22Rv1 (cell line): ENCODE measurements around the gene ABO.
"Not testable (repeated sequence)": the region's sequence is repeated elsewhere in the genome, so short reads cannot be mapped to it uniquely, and the experiment has no call there.

Experiments used
- H3K27ac ChIP-seq: fragments of 450-650 bp; 2 replicates; pipeline ENCODE4 v1.5.1; 2017
- CTCF ChIP-seq: fragments of 450-650 bp; IDR thresholded peaks from 2 replicates; pipeline ENCODE4 v1.5.1; 2017; ENCODE audit warnings: mild to moderate bottlenecking
- ZFX ChIP-seq: fragments of 450-650 bp; IDR thresholded peaks from 2 replicates; pipeline ENCODE4 v1.6.1; 2017; ENCODE audit warnings: antibody characterized with exemption, borderline replicate concordance

ABO gene

GRCh38 chr9:133224762-133225161, 50.2 kb downstream of the ABO start:
- TF ChIP-seq CTCF, result no peak
- no peak overlapping the region for H3K27ac ChIP-seq

GRCh38 chr9:133223159-133223756, 51.7 kb downstream of the ABO start:
- H3K27ac ChIP-seq, result not testable (repeated sequence)

GRCh38 chr9:133221994-133222393, 53.0 kb downstream of the ABO start:
- not testable (repeated sequence) for H3K27ac ChIP-seq

- no peak overlapping the region for H3K27ac ChIP-seq
- TF ChIP-seq ZFX (no peak), CTCF (no peak)
Observed at GRCh38 chr9:133221177-133221809, 53.7 kb downstream of the ABO start.

GRCh38 chr9:133218049-133218975, 56.7 kb downstream of the ABO start:
- not testable (repeated sequence) for H3K27ac ChIP-seq

- not testable (repeated sequence) for H3K27ac ChIP-seq
Observed at GRCh38 chr9:133217333-133217988, 57.5 kb downstream of the ABO start.

- H3K27ac ChIP-seq, result not testable (repeated sequence)
Observed at GRCh38 chr9:133214276-133214675, 60.7 kb downstream of the ABO start.

- H3K27ac ChIP-seq, result no peak overlapping the region
- TF ChIP-seq ZFX (no peak), CTCF (no peak)
Observed at GRCh38 chr9:133210609-133211008, 64.4 kb downstream of the ABO start.

GRCh38 chr9:133210202-133210532, 64.8 kb downstream of the ABO start:
- no peak overlapping the region for H3K27ac ChIP-seq
- TF ChIP-seq CTCF, result no peak
- TF ChIP-seq ZFX, result no peak

- H3K27ac ChIP-seq, result not testable (repeated sequence)
Observed at GRCh38 chr9:133209327-133210201, 65.4 kb downstream of the ABO start.

GRCh38 chr9:133208880-133209300, 66.1 kb downstream of the ABO start, which contains the start of gene OBP2B:
Gene OBP2B (minus strand): TSS chr9:133209250. CDS start chr9:133209199, 51 bp downstream.
- H3K27ac ChIP-seq, result not testable (repeated sequence)

GRCh38 chr9:133208171-133208879, 66.7 kb downstream of the ABO start:
- not testable (repeated sequence) for H3K27ac ChIP-seq
